Measurements from ENCODE around the gene NEO1. TPM values are rescaled to one million over a fixed set of nuclear protein-coding genes. Genes with fewer than 3 reads are reported as not detected.

NEO1 gene
- polyA plus RNA-seq, 1 donor (not counting 4 experiments of a cell fraction or from before 2014, with no cell fraction given): 4.4 TPM

- dilution Hi-C loops (cut with MboI; ENCODE audit: extremely low pct_ligation_motif_present, low sequenced_read_pairs): no loop called here
- Histone ChIP-seq H3K4me2 (ENCODE audit: control insufficient read depth, extremely low read depth, insufficient read depth, low read depth, low read length) (no peak overlapping the region), H2AFZ (ENCODE audit: control insufficient read depth, low read length) (no peak overlapping the region), H3K9ac (ENCODE audit: control insufficient read depth, extremely low read depth, insufficient read depth, low read length) (no peak overlapping the region), H3K36me3 (ENCODE audit: control insufficient read depth in 2 of 2, extremely low read depth in 1 of 2, insufficient read depth in 2 of 2, low read length in 2 of 2) (no peaks in the 10 kb centered on the region), H3K9me3 (ENCODE audit: control insufficient read depth, low read depth, low read length) (no peaks in the 10 kb centered on the region), H4K20me1 (ENCODE audit: control insufficient read depth, extremely low read depth, insufficient read depth, low read length) (no peaks in the 10 kb centered on the region), H3K79me2 (ENCODE audit: control insufficient read depth, insufficient read depth, low read length) (no peaks in the 10 kb centered on the region), H3K27ac (ENCODE audit: control insufficient read depth, insufficient read depth, low read length) (no peak overlapping the region), H3K4me3 (ENCODE audit: control insufficient read depth in 2 of 3, extremely low read depth in 1 of 3, insufficient read depth in 2 of 3, low read depth in 1 of 3, low read length in 3 of 3) (no peak overlapping the region), H3K4me1 (ENCODE audit: control insufficient read depth, extremely low read depth, insufficient read depth, low read length) (no peaks in the 10 kb centered on the region), H3K27me3 (ENCODE audit: control insufficient read depth, extremely low read depth, insufficient read depth, low read length) (no peaks in the 10 kb centered on the region), H3K9me1 (ENCODE audit: control insufficient read depth, extremely low read depth, insufficient read depth, low read length) (no peaks in the 10 kb centered on the region)
- DNase-seq (ENCODE audit: low read depth, low spot score) (no peak), FAIRE-seq (no peak)
- no peak for TF ChIP-seq EZH2 (IDR thresholded peaks at IDR 0.05; ENCODE audit: low read length)
- TF ChIP-seq CTCF (optimal IDR thresholded peaks at IDR 0.05 in 1 of 3, IDR thresholded peaks at IDR 0.05 in 1 of 3, conservative IDR thresholded peaks at IDR 0.05 in 1 of 3; ENCODE audit: extremely low read depth in 1 of 3, insufficient read depth in 2 of 3, low read length in 3 of 3): no peak
Measured at GRCh38 chr15:73225358-73226015, 173.2 kb downstream of the NEO1 start.

- Histone ChIP-seq H2AFZ (ENCODE audit: control insufficient read depth, low read length) (no peak overlapping the region), H3K4me1 (ENCODE audit: control insufficient read depth, extremely low read depth, insufficient read depth, low read length) (no peaks in the 10 kb centered on the region), H3K4me3 (ENCODE audit: control insufficient read depth in 2 of 3, extremely low read depth in 1 of 3, insufficient read depth in 2 of 3, low read depth in 1 of 3, low read length in 3 of 3) (no peak overlapping the region), H3K9me3 (ENCODE audit: control insufficient read depth, low read depth, low read length) (no peaks in the 10 kb centered on the region), H3K9me1 (ENCODE audit: control insufficient read depth, extremely low read depth, insufficient read depth, low read length) (no peaks in the 10 kb centered on the region), H3K9ac (ENCODE audit: control insufficient read depth, extremely low read depth, insufficient read depth, low read length) (no peak overlapping the region), H4K20me1 (ENCODE audit: control insufficient read depth, extremely low read depth, insufficient read depth, low read length) (no peaks in the 10 kb centered on the region), H3K79me2 (ENCODE audit: control insufficient read depth, insufficient read depth, low read length) (no peaks in the 10 kb centered on the region), H3K36me3 (ENCODE audit: control insufficient read depth in 2 of 2, extremely low read depth in 1 of 2, insufficient read depth in 2 of 2, low read length in 2 of 2) (no peaks in the 10 kb centered on the region), H3K4me2 (ENCODE audit: control insufficient read depth, extremely low read depth, insufficient read depth, low read depth, low read length) (no peak overlapping the region), H3K27ac (ENCODE audit: control insufficient read depth, insufficient read depth, low read length) (no peak overlapping the region), H3K27me3 (ENCODE audit: control insufficient read depth, extremely low read depth, insufficient read depth, low read length) (no peaks in the 10 kb centered on the region)
- no peak for TF ChIP-seq CTCF (optimal IDR thresholded peaks at IDR 0.05 in 1 of 3, IDR thresholded peaks at IDR 0.05 in 1 of 3, conservative IDR thresholded peaks at IDR 0.05 in 1 of 3; ENCODE audit: extremely low read depth in 1 of 3, insufficient read depth in 2 of 3, low read length in 3 of 3)
- TF ChIP-seq EZH2 (IDR thresholded peaks at IDR 0.05; ENCODE audit: low read length): no peak
- DNase-seq (ENCODE audit: low read depth, low spot score) (no peak), FAIRE-seq (no peak)
- dilution Hi-C loops (cut with MboI; ENCODE audit: extremely low pct_ligation_motif_present, low sequenced_read_pairs): no loop called here
Measured at GRCh38 chr15:73226093-73226814, 174.0 kb downstream of the NEO1 start.

Data from keratinocyte (primary cell).